HK-2 (cell line): ENCODE results near the gene TBKBP1.

Experiments used
- DNase-seq: peaks from one replicate; pipeline ENCODE4 v3.0.0-alpha.2; 2018; ENCODE audit not compliant: unreplicated experiment

Gene TBKBP1

DNA sequence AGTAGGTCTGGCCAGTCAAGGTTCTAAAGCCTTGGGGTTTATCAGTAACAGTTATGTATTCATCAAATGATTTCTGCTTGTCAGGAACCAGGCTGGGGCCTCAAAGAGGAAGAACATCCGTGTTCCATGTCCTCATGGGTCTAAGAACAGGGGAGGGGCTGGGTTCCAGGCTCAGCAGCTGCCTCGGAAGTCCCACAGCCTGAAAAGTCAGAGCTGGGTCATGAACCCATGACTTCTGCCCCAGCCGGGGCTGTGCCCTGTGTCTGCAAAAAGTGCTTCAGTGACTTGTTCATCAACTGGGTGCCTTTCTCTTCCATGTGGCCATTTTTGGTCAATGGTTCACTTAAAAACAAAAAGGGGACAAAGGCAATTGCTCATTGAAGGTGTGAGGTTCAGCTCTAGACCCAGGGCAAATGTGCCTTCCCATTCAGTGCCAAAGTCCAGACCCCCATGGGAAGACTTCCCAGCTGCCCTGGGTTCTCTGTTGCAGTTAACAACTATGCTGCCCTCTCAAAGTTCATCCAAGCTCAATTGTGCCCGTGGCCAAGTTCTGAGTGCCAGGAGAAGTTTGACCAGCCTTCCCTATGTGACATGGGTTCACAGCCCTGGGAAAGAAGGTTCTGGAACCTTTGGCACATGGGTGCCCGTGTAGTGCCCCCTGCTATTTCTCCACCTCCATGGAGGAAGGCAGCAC lies 18.5 kb downstream of the TBKBP1 start:
- no peak for DNase-seq

- DNase-seq, result no peak
These were observed 20.2 kb downstream of the TBKBP1 start for GRCh38 chr17:47713980-47714700.

DNA sequence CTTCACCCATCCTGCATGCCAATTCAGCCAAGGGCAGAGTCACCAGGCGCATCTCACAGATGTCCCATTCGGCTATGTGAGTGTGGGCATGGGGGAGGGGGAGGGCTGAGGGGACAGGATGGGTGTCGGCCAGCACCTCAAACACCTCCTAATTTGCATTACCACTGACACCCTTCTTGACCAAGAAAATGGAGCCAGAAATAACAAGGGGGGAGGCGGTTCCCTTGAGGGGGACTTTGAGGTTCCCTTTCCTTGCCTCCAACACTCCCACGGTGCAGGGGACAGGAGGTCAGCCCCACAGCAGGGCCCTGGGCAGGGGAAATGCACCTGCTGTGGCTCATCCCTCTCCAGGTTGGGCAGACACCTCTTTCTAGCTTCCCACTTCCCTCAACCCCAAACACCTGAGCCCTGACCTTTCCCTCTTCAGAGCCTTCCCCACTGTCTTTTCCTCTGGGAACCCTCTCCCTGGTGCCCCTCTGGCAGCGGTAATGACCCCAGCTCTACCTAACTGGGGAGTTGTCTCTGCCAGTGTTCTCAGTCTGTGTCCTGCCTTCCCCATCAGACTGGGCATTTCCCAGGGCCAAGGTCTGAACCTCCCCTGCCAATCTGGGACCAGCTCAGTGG lies 20.9 kb downstream of the TBKBP1 start:
- DNase-seq, result no peak

DNA sequence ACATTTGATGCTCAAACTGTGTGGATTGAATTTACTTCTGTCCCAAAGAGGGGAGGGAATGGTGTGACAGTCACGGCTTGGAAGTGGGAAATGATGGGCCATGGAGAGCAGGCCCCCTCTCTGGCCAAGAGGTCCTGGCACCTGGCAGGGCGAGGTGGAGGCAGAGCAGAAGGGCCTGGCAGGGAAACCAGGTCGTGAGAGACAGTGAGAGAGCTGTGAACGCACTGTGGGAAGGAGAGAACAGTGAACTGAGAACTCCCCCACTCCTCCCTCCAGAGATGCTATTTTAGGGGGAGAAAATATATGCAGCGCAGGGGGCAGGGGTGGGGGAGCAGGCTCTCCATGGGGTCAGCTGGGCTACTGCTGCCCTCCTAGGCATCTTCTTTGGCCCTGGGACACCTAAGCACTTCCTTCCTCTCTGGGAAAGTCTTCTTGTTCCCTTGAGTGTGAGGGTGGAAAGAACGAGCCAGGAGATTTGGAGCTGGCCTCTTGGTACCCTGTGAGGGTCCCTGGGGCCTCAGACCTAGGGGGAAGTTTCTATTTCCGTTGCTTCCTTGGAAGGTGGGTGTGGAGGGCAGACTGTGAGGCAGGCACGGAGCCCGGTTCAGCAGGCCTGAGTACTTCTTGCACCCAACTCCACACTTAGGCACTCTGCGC lies 21.8 kb downstream of the TBKBP1 start:
- DNase-seq, result no peak

GRCh38 chr17:47716375-47716774 lies 22.4 kb downstream of the TBKBP1 start:
- no peak for DNase-seq

DNA sequence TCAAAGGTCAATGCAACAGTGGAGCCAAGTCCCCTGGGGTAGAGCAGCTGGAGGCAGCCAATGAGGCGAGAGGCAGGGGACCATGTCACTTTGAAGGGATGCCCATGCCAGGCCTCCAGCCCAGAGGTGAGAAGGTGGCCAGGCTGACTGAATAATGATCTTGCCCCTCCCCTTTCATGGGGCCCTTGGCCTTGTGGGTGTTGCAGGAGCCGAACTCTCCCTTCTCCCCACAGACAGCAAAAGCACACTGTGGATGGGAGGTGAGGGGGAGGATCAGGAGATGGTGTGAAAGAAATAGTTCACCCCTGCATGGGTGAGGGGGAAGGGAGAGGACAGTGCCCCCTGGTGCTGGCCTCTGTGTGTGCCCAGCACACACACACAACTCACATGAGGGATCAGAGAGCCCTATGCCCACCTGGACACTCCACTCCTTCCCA lies 23.3 kb downstream of the TBKBP1 start:
- DNase-seq, result no peak

GRCh38 chr17:47717979-47718621 lies 24.1 kb downstream of the TBKBP1 start:
- peak; percentile 68 for DNase-seq

GRCh38 chr17:47718634-47719405 lies 24.9 kb downstream of the TBKBP1 start:
- DNase-seq, result no peak

- DNase-seq, result peak; percentile 74
These were observed 25.6 kb downstream of the TBKBP1 start for GRCh38 chr17:47719411-47720152.

DNA sequence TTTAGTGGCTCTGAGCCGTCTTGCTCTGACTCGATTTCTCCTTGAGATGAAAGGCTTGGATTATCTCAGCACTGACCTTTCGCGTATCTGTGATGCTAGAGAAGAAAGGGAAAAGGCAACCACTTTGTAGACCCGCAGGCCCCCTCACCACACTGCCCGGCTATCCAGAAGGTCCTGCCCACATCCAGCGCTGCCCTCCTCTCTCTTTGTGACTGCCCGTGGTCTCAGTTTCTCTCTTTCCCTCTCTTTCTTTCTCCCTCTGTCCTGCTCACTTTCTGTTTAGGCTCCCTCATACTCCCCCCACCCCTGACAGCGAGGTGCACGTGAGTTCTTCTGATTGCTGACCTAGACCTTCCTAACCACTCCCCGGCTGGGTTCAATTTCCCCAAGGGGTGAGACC lies 26.2 kb downstream of the TBKBP1 start:
- no peak for DNase-seq

DNA sequence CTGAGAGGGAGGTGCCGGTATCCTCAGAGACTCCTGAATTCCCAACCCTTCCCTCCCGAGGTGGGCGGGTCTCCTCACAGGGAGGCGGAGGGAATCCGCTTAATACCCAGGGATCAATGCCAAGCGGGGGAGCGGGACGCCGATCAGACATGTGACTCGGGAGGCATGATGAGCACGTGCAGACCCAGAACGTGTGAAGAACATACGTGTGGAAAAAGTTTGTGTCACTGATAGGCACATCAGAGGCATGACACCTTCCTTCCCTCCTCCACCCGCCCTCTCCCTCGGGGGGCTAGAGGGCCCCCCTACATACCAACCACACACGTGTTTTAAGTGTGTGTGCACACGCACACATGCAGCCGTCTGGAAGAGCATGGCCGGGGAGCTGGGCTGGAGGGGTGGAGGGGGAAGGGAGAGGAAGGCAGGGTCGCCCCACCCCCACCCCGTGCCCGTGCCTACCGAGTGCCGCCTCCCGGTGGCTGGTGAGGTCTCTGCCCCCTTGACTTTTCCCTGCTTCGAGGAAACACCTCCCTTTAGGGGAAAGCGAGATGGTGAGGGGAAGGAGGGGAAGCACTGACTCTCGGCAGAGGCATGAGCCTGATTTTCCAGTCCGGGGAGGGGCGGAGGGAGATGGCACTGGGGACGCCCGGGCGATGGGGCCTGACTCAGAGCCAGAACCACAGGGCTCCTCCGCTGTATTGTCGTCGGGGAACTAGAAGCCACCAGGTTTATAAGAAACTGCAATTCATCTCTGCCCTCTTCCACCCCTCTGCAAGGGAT lies 27.0 kb downstream of the TBKBP1 start:
- peak; percentile 79 for DNase-seq

- no peak for DNase-seq
These were observed 27.8 kb downstream of the TBKBP1 start for GRCh38 chr17:47721725-47722124.

- DNase-seq, result no peak
These were observed 30.7 kb downstream of the TBKBP1 start for GRCh38 chr17:47724705-47725104.

GRCh38 chr17:47725446-47726111 lies 31.6 kb downstream of the TBKBP1 start:
- no peak for DNase-seq

DNA sequence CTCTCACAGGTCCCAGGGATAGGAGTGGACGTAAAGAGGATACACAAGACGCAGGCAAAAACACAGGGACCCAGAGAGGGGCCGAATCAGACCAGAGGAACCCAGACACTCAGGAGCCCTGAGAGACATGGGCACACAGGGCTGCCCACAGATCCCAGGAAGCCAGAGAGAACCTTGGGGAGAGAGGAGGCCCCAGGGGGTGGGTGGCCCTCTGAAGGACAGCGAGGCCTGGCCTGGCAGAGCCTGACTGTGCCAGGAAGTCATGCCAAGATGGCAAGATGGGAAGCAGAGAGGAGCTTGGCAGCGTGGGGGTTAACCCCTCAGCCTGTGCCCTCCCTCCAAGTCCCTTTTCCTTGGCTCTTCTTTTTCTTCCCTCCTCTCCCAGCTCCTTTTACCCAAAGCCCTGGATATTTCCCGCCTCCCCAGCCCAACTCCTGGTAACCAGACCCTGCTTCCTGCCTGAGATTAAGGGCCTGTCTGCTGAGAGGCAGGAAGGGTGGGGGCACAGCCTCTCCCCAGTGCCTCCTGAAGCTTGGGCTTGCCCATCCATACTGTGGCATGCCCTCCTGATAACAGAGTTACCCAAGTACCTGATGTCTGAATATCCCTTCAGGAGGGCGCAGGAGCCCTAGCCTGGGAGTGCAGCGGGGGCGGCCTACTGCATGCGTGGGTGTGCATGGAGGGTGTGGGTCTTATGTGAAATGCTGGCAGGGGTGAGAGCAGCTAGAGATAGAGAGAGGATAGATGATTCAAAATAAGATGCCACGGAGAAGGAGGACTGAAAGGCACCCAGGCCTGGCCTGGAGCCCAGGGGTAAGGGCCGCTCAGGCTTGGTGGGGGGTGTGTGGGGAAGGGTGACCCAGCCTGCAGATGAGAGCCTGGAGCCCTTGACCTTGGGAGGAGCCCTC lies 33.1 kb downstream of the TBKBP1 start:
- DNase-seq, result no peak

- DNase-seq, result no peak
These were observed 33.7 kb downstream of the TBKBP1 start for GRCh38 chr17:47727704-47728036.

- no peak for DNase-seq
These were observed 34.4 kb downstream of the TBKBP1 start for GRCh38 chr17:47728214-47728877.

GRCh38 chr17:47729476-47729875 lies 35.5 kb downstream of the TBKBP1 start:
- DNase-seq, result no peak
